GM23338 (cell line): ENCODE data around the gene RGS6.

Source experiments
- EZH2 ChIP-seq: fragments of 200-600 bp; sonication (generic); IDR thresholded peaks from one replicate; pipeline ENCODE4 v1.8.0; 2017; ENCODE audit warnings: antibody characterized with exemption, mild to moderate bottlenecking, low read depth; ENCODE audit not compliant: unreplicated experiment
- POLR2AphosphoS5 ChIP-seq: IDR thresholded peaks from 2 replicates; pipeline ENCODE4 v1.6.1; 2016; ENCODE audit warnings: antibody characterized with exemption, low read depth
- TF ChIP-seq, protein P1 (sequence below), 2 experiments: fragments of 200-600 bp in 1 of 2; sonication (generic) in 1 of 2; conservative IDR thresholded peaks; 2 replicates each; pipeline versions ENCODE4 v1.5.1 to v1.6.1; 2016 to 2017; ENCODE audit warnings: antibody characterized with exemption in 2 of 2, low read depth in 2 of 2, mild to moderate bottlenecking in 2 of 2, moderate library complexity in 1 of 2

DNA sequence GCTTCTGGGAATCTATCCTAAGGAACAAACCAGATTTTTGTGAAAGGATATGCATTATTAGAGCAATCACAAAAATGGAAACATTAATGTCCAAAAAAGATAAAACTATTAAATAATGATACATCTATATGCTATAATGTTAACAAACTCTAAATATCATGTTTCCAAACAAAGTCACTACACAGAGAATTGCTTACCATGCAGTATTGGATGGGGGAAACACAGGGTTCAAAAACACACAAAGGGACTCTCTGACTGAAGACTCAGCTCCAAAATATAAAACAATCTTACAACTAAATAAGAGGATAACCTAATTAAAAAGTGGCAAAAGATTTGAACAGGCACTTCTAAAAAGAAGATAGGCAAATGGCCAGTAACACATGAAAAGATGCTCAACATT, 657.4 kb downstream of the RGS6 start:
- no peak for TF ChIP-seq POLR2AphosphoS5
- TF ChIP-seq, protein P1, sequence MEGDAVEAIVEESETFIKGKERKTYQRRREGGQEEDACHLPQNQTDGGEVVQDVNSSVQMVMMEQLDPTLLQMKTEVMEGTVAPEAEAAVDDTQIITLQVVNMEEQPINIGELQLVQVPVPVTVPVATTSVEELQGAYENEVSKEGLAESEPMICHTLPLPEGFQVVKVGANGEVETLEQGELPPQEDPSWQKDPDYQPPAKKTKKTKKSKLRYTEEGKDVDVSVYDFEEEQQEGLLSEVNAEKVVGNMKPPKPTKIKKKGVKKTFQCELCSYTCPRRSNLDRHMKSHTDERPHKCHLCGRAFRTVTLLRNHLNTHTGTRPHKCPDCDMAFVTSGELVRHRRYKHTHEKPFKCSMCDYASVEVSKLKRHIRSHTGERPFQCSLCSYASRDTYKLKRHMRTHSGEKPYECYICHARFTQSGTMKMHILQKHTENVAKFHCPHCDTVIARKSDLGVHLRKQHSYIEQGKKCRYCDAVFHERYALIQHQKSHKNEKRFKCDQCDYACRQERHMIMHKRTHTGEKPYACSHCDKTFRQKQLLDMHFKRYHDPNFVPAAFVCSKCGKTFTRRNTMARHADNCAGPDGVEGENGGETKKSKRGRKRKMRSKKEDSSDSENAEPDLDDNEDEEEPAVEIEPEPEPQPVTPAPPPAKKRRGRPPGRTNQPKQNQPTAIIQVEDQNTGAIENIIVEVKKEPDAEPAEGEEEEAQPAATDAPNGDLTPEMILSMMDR (conservative IDR thresholded peaks at IDR 0.05; ENCODE audit: low read depth in 2 of 2): no peak
- TF ChIP-seq EZH2: no peak
